GM12873 (cell line): ENCODE measurements around the gene BRD2.
A peak's percentile ranks its signal among the peaks of the same experiment; 100 is the strongest.

Experiments
- TF ChIP-seq, protein P1 (sequence below): IDR thresholded peaks from 2 replicates; pipeline ENCODE4 v1.5.1; 2012; ENCODE audit warnings: low read depth, mild to moderate bottlenecking, moderate library complexity, low read length, control low read depth; ENCODE audit not compliant: insufficient read depth; ENCODE audit errors: missing control alignments

BRD2 gene

DNA sequence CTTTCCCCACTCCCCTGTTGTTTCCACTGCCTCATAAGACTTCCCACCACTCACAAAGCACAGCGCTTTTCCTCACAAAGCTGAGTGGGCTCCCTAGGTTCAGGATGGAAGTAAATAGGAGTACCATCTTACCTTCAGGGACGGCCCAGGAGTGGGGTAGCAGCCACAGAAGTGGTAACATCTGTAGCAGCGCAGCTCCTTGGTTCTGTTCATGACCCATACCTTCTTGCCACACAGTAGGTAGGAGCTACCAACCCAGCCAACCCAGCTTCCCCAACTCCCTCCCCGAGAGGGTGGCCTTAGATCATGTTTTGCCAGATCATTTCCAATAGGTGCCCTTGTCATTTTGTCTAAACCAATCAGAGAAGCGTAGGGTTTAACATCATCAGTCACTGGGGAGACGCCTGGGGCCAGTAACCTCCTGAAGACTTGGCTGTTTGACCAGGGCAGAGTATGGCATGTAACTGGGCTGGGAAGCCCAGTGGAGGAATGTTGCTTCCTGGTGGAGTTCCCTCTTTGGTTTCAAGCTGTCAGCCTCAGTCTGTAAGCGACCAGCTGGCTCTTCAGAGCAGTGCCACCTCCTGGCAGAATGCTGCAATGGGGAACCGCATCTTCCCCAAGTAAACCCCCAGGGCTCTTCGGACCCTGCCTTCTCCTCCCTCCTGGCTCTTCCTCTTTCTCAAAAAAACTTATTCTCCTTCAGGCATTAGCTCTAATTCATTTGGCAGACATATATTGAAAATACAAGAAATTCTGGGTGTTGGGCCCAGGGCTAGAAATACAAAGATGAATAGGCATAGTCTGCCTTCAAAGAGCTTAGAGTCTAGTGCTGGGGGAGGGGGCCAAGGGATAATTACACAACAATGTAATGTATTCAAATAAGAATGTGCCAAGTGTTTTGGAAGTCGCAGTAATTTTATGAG, 15.3 kb upstream of the BRD2 start, which contains the start of gene HLA-DMA:
TSS of gene HLA-DMA (minus strand) at position 281 of the 923 bp plus-strand sequence. CDS start at position 220, 61 bp downstream.
- TF ChIP-seq, protein P1, sequence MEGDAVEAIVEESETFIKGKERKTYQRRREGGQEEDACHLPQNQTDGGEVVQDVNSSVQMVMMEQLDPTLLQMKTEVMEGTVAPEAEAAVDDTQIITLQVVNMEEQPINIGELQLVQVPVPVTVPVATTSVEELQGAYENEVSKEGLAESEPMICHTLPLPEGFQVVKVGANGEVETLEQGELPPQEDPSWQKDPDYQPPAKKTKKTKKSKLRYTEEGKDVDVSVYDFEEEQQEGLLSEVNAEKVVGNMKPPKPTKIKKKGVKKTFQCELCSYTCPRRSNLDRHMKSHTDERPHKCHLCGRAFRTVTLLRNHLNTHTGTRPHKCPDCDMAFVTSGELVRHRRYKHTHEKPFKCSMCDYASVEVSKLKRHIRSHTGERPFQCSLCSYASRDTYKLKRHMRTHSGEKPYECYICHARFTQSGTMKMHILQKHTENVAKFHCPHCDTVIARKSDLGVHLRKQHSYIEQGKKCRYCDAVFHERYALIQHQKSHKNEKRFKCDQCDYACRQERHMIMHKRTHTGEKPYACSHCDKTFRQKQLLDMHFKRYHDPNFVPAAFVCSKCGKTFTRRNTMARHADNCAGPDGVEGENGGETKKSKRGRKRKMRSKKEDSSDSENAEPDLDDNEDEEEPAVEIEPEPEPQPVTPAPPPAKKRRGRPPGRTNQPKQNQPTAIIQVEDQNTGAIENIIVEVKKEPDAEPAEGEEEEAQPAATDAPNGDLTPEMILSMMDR = peak; percentile 90

DNA sequence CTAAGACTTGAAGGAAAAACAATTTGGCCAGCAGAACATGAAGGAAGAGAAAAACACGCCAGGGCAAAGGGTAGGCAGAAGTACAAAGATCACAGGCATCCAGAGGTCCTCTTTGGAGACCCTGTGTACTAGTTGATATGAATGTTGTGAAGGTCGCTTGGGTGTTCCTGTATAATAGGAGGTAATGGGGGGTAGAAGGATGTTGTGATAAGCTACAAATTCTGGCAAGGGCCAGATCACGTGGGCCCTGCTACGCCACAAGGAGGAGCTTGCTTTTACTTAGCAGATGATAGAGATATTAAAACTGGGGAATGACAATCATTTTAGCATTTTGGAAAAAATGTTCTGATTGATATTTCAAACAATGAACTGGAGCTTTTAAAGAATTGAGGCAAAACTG, 14.6 kb upstream of the BRD2 start:
- TF ChIP-seq, protein P1 = peak; percentile 3

DNA sequence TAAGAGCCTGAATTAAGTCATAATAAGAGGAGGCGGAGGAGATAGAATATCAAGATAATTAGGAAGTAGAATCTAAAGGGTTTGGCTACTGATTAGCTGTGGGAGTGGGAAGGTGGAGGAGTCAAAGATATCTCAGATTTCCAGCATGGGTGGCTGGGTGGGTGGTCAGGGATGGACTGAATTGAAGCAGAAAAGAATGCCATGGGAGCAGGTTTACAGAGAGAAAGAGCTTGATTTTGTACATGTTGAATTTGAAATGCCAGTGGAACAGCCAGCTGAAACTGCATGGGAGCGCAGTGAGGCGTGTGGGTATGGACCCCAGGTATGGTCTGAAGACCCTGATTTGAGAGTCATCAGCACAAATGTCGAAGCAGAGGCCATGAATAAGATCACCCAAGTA, 14.1 kb upstream of the BRD2 start:
- TF ChIP-seq, protein P1 = no peak

DNA sequence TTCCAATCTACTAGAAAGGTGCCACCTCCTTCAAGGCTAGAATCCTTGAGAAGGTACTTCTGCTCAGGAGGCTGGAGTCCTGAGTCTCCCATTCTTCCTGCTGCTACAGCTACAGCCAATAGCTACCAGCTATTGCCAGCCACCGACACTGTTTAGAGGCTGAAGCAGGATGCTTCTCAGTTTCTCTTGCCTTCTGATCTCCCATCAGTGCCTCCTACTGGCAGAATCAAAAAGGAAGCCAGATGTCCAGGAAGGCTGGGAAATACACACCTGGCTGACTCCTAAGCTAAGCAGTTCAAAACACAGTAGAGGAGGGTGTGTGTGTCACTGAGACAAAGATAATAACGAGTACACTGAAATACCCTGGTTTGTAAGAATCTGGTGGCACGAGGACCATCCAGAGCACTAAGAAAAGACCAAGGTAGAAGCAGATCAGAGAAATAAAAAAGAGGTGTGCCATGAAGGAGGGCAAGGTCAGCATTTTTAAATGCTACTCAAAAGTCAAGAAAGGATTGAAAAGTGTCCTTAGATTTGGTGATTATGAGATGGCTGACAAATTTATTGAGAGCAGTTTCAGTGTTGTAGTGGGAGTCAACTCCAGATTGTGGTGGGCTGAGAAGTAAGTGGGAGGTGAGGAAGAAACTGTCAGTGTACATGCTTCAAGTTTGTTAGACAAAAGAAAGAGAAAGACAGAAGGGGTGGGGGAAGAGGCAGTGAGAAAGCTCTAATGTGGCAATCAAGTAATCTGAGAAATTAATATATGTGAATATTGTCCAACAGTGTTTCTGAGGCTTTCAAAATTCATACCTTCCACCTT, 13.2 kb upstream of the BRD2 start:
- TF ChIP-seq, protein P1 = peak; percentile 69

DNA sequence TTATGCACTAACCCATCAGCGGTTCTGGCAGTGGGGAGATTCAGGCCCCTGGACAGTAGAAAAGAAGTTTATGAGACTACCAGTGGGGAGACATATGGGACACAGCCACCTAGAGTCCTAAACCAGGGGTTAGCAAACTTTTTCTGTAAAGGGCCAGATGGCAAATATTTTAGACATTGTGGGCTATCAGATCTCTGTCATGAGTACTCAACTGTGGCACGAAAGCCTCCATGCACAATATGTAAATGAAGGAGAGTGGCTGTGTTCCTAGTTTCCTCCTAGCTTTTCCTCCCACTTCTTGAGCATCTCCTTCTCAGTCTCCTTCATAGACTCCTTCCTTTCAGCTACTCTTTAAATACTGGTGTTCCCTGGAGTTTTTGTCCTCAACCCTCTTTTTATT, 12.2 kb upstream of the BRD2 start:
- TF ChIP-seq, protein P1 = no peak

DNA sequence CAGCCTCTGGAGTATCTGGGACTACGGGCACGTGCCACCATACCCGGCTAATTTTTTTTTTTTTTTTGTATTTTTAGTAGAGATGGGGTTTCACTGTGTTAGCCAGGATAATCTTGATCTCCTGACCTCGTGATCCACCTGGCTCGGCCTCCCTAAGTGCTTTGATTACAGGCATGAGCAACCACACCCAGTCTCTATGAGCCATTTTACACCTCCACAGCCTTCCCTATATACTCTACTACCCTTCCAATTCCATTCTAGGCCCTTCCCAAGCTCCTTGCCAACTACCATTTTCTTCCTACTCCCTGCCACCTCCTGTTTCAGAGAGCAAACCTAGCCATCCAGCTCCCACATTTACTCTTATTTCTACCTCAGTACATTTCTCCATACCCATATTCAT, 7.8 kb upstream of the BRD2 start:
- TF ChIP-seq, protein P1 = no peak

DNA sequence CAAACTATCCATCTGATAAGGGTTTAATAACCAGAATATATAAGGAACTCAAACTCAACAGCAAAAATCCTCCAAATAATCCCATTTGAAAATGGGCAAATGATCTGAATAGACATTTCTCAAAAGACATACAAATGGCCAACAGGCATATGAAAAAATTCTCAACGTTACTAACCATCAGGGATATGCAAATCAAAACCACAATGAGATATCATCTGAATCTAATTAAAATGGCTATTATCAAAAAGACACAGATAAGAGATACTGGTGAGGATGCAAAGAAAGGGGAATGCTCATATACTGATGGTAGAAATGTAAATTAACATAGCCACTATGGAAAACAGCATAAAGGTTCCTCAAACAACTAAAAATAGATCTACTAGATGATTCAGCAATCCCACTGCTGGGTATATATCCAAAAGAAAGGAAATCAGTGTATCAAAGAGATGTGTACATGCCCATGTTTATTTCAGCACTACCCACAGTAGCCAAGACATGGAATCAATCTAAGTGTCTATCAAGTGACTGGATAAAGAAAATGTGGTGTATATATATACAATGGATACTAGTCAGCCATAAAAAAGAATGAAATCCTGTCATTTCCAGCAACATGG, 6.1 kb upstream of the BRD2 start:
- TF ChIP-seq, protein P1 = no peak
